H1 (cell line): Measurements from ENCODE around the gene CUL4A.

ENCODE experiments used
- EP300 ChIP-seq, 2 experiments: IDR thresholded peaks; 1 replicate in 1 of 2; 2 replicates in 1 of 2; pipeline ENCODE4 v1.6.1; 2011 to 2012; ENCODE audit warnings: low read depth in 2 of 2, low read length in 2 of 2, mild to moderate bottlenecking in 2 of 2, borderline replicate concordance in 1 of 2, inconsistent platforms in 1 of 2, moderate library complexity in 1 of 2
- JUND ChIP-seq: IDR thresholded peaks from 2 replicates; pipeline ENCODE4 v1.6.1; 2011; ENCODE audit warnings: mild to moderate bottlenecking, improper control_type of control experiment, low read length
- RAD21 ChIP-seq, 2 experiments: IDR thresholded peaks in 1 of 2; conservative IDR thresholded peaks in 1 of 2; 2 replicates each; pipeline ENCODE4 v1.6.1; 2011; ENCODE audit warnings: low read depth in 2 of 2, low read length in 2 of 2, improper control_type of control experiment in 1 of 2, inconsistent platforms in 1 of 2, mild to moderate bottlenecking in 1 of 2, moderate library complexity in 1 of 2
- YY1 ChIP-seq: IDR thresholded peaks from 2 replicates; pipeline ENCODE4 v1.6.1; 2011; ENCODE audit warnings: low read depth, mild to moderate bottlenecking, low read length

- TF ChIP-seq EP300 (IDR thresholded peaks at IDR 0.05; ENCODE audit: borderline replicate concordance in 1 of 2, low read depth in 2 of 2, low read length in 2 of 2) (no peak), JUND (no peak), YY1 (no peak), RAD21 (IDR thresholded peaks at IDR 0.05 in 1 of 2, conservative IDR thresholded peaks at IDR 0.05 in 1 of 2; ENCODE audit: low read depth in 2 of 2, low read length in 2 of 2) (no peak)
These were observed 1.4 kb downstream of the CUL4A start for GRCh38 chr13:113210833-113211232.
